Brain microvascular endothelial cell (primary cell): ENCODE measurements around the gene BCL2A1.

ENCODE experiments used
- DNase-seq: peaks from one replicate; pipeline ENCODE4 v3.0.0-alpha.2; 2020
- H3K27ac ChIP-seq: fragments of 250-450 bp; sonication (Bioruptor Pico); 2 replicates; pipeline ENCODE4 v1.5.1; 2020; ENCODE audit warnings: mild to moderate bottlenecking, moderate library complexity
- H3K27me3 ChIP-seq: fragments of 250-450 bp; sonication (Bioruptor Pico); replicated peaks from 2 replicates; pipeline ENCODE4 v1.5.1; 2020; ENCODE audit warnings: mild to moderate bottlenecking
- H3K36me3 ChIP-seq: fragments of 250-450 bp; sonication (Bioruptor Pico); replicated peaks from 2 replicates; pipeline ENCODE4 v1.5.1; 2020; ENCODE audit warnings: mild to moderate bottlenecking
- H3K4me3 ChIP-seq: 2 replicates; pipeline ENCODE4 v1.5.1; 2011; ENCODE audit warnings: low read depth, mild to moderate bottlenecking, control low read depth, low read length, moderate library complexity
- CTCF ChIP-seq: IDR thresholded peaks from 2 replicates; pipeline ENCODE4 v1.5.1; 2011; ENCODE audit warnings: low read depth, mild to moderate bottlenecking, moderate library complexity, low read length, control low read depth, inconsistent platforms; ENCODE audit errors: missing control alignments
- in situ Hi-C: cut with HindIII; loops from 2 replicates; pipeline ENCODE4 v1.10.0; 2017; ENCODE audit warnings: low sequenced_read_pairs, low pct_ligation_motif_present

The BCL2A1 gene

GRCh38 chr15:79914728-79915127 lies 56.3 kb downstream of the BCL2A1 start:
- Histone ChIP-seq H3K27ac (no peak overlapping the region), H3K27me3 (no peaks in the 10 kb centered on the region), H3K36me3 (no peaks in the 10 kb centered on the region), H3K4me3 (no peak overlapping the region)
- DNase-seq: no peak
- no peak for TF ChIP-seq CTCF
- in situ Hi-C loops: no loop called here
